Measurements from ENCODE around the gene SLX4. TPM values are rescaled to one million over a fixed set of nuclear protein-coding genes. Genes with fewer than 3 reads are reported as not detected.

The SLX4 gene
- total RNA-seq, 1 donor from 2014 or later = 12.2 TPM

DNA sequence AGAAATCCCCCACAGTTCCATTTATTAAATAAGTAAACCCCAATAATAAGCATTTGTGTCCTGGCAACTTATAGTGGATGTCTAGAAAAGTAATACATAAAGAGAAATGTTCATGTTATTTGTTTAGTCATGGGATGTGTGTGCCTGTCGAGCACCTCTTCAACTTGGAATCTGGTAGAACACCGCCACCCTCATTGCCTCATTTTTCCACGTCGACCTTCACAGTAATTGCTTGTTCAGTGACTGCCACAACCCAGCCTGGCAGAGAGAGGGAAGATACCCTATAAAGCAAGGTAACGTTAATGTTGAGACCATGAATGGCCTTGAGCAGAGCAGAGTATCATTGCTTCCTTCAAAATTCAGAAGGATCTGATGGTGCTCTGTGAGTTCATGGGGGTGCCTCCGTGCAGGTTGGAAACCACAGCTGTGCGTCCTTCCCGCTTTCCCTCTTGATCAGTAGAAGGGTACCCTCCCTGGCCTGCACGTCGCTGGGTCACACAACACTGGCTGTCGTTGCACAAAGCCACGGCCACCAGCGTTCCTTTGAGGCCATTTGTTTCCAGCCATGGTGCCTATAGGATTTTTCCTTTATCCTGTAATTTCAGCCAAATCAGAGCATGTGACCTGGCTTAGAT is 39.3 kb upstream of the SLX4 start:
- no peaks in the 10 kb centered on the region for H3K4me1 Mint-ChIP-seq (ENCODE audit: low read depth)
- no peaks in the 10 kb centered on the region for H3K27me3 Mint-ChIP-seq (ENCODE audit: low read depth)
- no peak for DNase-seq (ENCODE audit: low spot score)
- no peak overlapping the region for H3K27ac Mint-ChIP-seq
- peaks cover 38% of the 10 kb centered on the region for H3K36me3 Mint-ChIP-seq (ENCODE audit: low read depth)
- no peak overlapping the region for H3K4me3 Mint-ChIP-seq (ENCODE audit: low read depth)
- H3K9me3 Mint-ChIP-seq = no peaks in the 10 kb centered on the region
- intact Hi-C loops (cut with micrococcal nuclease) = no loop called here

DNA sequence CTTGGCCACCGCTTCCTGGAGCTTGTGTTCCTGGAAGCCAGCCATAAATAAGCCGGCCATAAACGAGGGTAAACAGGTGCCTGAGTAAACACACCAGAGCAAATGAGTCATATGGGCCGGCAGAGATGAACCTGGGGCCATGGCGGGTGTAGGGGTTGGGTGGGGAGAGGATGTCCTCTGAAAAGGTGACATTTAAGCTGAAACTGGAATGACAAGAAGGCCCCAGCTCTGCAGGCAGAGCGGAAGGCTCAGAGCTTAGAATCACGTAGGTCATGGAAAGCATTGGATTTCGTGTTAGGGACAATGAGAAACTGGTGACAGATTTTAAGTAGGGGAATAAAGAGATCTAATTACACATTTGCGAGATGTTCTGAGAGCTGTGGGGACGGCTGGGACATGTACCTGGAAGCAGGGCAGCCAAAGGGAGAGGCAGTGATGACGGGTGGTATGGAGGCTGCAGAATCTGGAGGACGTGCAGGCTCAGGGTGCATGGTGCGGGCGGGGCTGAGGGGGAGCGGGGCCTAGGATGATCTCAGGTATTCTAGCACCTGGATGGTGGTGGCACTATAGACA is 35.0 kb upstream of the SLX4 start:
- H3K9me3 Mint-ChIP-seq = no peaks in the 10 kb centered on the region
- no peak overlapping the region for H3K27ac Mint-ChIP-seq
- no peaks in the 10 kb centered on the region for H3K4me1 Mint-ChIP-seq (ENCODE audit: low read depth)
- H3K36me3 Mint-ChIP-seq (ENCODE audit: low read depth) = peaks cover 12% of the 10 kb centered on the region
- intact Hi-C loops (cut with micrococcal nuclease) = no loop called here
- DNase-seq (ENCODE audit: low spot score) = no peak
- H3K27me3 Mint-ChIP-seq (ENCODE audit: low read depth) = no peaks in the 10 kb centered on the region
- no peak overlapping the region for H3K4me3 Mint-ChIP-seq (ENCODE audit: low read depth)

DNA sequence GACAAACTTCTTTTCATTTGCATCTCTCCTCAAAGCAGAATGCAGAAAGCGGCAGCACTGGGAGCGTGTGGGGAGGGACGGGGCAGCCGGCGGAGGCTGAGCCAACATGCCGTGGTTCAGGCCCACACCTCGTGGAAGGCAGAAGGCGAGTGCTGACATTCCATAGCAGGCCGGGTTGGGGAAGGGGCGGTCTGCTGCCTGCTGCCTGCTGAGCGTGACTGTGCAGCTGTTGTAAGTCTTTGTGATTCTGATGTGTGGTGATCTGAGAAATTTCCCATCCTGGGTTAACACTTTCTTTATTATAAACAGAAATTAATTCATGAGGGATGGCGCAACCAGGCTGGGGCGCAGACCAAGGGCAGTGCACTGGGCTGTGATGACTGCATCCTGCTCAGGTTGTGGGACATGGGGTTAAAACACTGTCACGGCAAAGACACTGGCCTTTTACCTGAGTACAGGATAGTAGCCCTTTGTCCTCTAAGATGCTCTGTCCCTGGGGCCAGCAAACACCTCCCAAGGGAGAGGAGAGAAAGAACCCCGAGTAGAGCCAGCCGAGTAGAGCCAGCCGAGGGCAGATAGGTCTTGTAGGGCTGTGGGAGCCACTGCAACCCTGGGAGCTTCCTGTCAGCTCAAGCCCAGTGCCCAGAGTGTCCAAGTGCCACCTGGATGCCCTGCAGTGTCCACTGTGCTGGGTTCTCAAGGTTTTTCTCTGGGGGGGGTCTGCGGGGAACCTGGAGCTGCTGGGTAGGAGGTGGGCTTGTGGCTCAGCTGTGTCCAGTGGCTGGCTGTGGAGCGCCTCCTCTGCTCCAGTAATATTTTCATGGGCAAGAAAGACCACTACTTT is 34.3 kb upstream of the SLX4 start:
- Mint-ChIP-seq H3K27ac (no peak overlapping the region), H3K36me3 (ENCODE audit: low read depth) (peaks cover 6% of the 10 kb centered on the region), H3K27me3 (ENCODE audit: low read depth) (no peaks in the 10 kb centered on the region), H3K9me3 (no peaks in the 10 kb centered on the region), H3K4me1 (ENCODE audit: low read depth) (no peaks in the 10 kb centered on the region), H3K4me3 (ENCODE audit: low read depth) (no peak overlapping the region)
- no peak for DNase-seq (ENCODE audit: low spot score)
- intact Hi-C loops (cut with micrococcal nuclease) = no loop called here

DNA sequence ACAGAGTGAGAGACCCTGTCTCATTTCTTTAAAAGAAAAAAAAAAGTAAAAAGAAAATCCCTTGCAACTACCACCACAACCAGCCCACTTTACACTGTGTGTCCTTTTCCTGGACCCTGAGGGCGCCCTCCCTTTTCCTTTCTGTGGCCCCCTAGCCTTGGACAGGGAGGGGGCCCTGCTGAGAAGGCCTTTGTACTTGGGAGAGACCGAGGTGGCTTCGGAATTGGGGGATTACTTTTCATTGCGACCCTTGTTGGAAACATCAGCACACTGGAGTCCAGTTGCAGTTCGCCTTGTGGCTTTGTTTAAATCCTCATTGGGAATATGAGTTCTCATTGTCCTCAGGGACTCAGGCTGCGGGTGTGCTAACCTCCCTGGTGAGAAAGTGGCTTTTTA is 33.7 kb upstream of the SLX4 start:
- peaks cover 4% of the 10 kb centered on the region for H3K36me3 Mint-ChIP-seq (ENCODE audit: low read depth)
- DNase-seq (ENCODE audit: low spot score) = no peak
- H3K27ac Mint-ChIP-seq = no peak overlapping the region
- H3K4me3 Mint-ChIP-seq (ENCODE audit: low read depth) = no peak overlapping the region
- H3K9me3 Mint-ChIP-seq = no peaks in the 10 kb centered on the region
- no peaks in the 10 kb centered on the region for H3K4me1 Mint-ChIP-seq (ENCODE audit: low read depth)
- intact Hi-C loops (cut with micrococcal nuclease) = no loop called here
- H3K27me3 Mint-ChIP-seq (ENCODE audit: low read depth) = no peaks in the 10 kb centered on the region

DNA sequence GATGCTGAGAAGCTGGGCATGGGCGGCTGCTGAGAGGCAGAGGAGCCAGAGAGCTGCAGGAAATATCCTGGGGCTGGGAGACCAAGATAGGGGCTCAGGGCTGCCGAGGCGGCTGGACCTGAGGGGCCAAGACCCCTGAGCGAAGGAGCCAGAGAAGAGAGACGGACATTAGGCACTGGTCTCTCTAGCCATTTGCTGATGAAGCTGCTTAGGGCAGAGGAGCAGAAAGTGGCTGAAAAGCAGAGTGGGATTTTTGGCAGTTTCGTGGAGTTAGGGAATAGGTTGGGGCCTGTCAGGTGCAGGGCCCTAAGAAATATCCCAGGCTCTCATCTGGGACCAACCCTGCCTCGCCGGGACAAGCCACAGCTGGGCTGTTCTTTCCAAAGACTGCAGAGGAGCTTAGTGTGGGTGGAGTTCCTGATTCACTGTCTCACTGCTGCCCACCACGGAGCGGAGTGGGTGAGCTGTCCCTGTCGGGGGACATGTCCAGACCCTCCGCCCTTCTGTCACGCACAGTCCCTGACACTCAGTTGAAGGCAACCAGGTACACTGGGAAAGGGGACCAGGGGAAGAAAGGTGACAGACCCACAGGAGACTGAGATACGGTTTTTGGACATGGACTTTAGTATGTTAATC is 31.8 kb upstream of the SLX4 start:
- no peak overlapping the region for H3K27ac Mint-ChIP-seq

DNA sequence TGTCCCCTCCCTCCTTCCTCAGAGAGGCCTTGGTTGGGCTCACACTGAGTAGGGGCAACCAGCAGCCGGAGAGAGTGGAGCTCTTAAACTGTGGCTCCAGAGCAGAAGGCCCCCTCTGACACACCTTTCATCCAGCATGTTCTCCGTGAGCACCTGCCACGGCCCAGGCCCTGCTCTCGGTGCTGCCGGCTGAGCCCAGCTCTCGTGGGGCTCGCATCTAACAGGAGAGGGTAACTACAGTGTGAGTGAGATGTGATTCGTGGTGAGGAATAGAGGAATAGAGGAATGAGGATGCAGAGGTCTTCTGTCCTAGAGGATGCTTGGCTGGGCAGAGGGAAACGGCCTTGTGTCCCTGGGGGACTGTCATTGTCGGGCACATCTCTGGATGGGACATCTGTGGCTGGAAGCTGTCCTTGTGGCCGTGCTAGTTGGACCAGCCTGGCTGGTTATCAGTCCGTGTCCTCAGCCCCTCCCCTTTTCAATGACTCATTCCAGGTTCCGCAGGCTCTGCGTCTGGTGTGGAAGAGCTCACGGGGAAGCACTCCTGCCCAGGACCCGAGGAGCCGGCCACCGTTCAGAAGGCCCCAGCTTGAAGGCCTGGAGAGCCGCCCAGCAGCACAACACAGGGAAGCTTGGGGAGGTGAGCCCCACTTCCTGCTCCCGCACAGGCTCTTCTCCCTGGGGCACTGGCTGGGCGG is 31.1 kb upstream of the SLX4 start:
- intact Hi-C loops (cut with micrococcal nuclease) = no loop called here
- no peaks in the 10 kb centered on the region for H3K27me3 Mint-ChIP-seq (ENCODE audit: low read depth)
- no peak overlapping the region for H3K4me3 Mint-ChIP-seq (ENCODE audit: low read depth)
- H3K27ac Mint-ChIP-seq = no peak overlapping the region
- no peaks in the 10 kb centered on the region for H3K9me3 Mint-ChIP-seq
- peaks cover 8% of the 10 kb centered on the region for H3K36me3 Mint-ChIP-seq (ENCODE audit: low read depth)
- H3K4me1 Mint-ChIP-seq (ENCODE audit: low read depth) = peaks cover 11% of the 10 kb centered on the region
- DNase-seq (ENCODE audit: low spot score) = no peak

More for the DNA sequence above, 31.8 kb upstream of the SLX4 start:
- no peak overlapping the region for H3K4me3 Mint-ChIP-seq (ENCODE audit: low read depth)
- intact Hi-C loops (cut with micrococcal nuclease) = no loop called here
- H3K27me3 Mint-ChIP-seq (ENCODE audit: low read depth) = no peaks in the 10 kb centered on the region
- H3K36me3 Mint-ChIP-seq (ENCODE audit: low read depth) = peaks cover 8% of the 10 kb centered on the region
- no peak for DNase-seq (ENCODE audit: low spot score)
- H3K9me3 Mint-ChIP-seq = no peaks in the 10 kb centered on the region
- H3K4me1 Mint-ChIP-seq (ENCODE audit: low read depth) = peaks cover 6% of the 10 kb centered on the region

DNA sequence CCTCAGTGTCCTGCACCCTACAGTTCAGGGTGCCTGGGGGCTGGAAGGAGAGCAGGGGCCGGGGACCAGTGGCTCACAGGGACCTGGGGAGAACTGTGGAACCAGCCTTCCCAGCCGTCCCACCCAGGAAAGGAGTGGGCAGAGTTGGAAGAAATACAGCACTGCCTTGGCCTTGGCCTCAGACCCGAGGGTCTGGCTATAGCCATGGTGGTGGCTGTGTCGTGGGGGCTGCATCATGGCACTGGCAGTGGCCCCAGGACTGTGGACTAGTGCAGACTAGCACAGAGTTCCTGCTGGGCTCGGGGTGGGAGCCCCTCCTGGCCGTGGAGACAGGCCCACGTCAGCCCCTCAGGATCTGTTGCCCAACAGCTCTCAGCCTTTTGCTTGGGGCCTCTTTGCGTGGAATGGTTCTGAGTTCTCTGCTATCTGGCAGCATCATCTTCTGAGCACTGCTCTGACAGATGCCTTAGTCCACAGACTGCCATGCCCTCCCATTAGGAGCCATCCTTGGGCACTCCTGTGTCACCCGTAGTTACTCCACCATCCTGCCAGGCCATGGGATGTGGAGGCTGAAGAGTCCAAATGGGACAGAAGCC is 30.5 kb upstream of the SLX4 start:
- Mint-ChIP-seq H3K27ac (no peak overlapping the region), H3K4me3 (ENCODE audit: low read depth) (no peak overlapping the region), H3K27me3 (ENCODE audit: low read depth) (no peaks in the 10 kb centered on the region), H3K36me3 (ENCODE audit: low read depth) (peaks cover 8% of the 10 kb centered on the region), H3K9me3 (no peaks in the 10 kb centered on the region), H3K4me1 (ENCODE audit: low read depth) (peaks cover 18% of the 10 kb centered on the region)
- intact Hi-C loops (cut with micrococcal nuclease) = no loop called here
- DNase-seq (ENCODE audit: low spot score) = no peak

DNA sequence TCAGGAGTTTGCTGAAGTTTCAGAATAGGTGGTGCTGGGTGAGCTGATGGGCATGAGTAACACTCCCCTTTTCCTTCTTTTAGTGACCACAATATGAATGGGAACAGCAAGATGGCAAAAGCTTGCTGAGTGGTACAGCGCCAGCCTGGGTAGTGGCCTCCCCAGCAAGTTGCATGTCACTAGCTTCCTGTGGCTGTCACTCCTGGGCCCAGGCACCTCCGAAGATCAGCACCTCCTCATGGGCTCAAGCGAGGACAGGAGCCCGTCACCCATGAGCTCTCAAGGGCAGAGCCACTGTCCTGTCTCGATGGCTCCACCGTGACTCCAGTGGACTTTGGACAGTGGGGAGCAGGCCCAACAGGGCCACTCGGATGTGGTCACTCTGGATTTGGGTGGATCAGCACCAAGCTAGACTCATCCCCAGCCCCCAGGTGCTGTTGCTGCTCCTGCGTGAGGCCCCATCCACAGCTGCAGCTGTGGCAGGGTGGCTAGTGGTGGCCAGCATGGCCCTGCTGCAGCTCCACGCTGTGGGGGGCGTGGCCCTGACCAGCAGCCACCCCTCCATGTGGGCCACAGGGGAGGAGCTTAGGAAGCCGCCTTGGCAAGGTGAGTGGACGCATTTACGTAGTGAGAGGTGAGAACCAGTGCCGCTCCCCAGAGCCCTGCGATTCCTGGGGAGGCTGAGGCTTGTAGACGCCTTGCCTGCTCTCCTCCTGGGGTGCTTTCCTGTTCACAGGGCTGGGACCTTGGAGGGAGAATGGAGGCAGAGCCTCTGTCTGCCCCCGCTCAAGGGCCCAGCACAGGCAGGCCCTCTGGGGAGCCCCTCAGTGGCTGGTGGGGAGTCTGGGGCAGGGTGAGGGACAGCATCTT is 29.5 kb upstream of the SLX4 start:
- no peaks in the 10 kb centered on the region for H3K27me3 Mint-ChIP-seq (ENCODE audit: low read depth)
- no peak overlapping the region for H3K27ac Mint-ChIP-seq
- H3K4me1 Mint-ChIP-seq (ENCODE audit: low read depth) = peaks cover 18% of the 10 kb centered on the region
- intact Hi-C loops (cut with micrococcal nuclease) = no loop called here
- no peaks in the 10 kb centered on the region for H3K9me3 Mint-ChIP-seq
- no peak overlapping the region for H3K4me3 Mint-ChIP-seq (ENCODE audit: low read depth)
- DNase-seq (ENCODE audit: low spot score) = no peak
- H3K36me3 Mint-ChIP-seq (ENCODE audit: low read depth) = peaks cover 4% of the 10 kb centered on the region

DNA sequence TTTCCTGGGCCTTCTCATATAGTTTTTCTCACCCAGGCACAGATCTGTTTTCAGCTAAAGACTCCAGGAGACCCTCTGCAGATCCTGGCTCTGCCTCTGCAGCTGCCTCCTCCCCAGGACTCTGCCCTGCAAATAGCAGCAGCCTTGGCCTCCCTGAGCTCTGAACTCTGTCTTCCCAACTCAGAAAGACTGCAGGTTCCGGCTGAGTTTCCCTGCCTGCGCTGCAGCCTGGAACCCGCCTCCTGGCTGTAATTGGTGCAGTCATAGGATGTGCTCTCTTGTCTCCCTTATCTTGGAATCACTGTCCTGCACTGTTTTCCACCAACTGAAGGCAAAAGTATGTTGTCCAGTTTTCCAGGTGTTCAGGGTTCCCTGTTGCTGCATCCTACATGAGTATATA is 28.8 kb upstream of the SLX4 start:
- intact Hi-C loops (cut with micrococcal nuclease) = no loop called here
- H3K27ac Mint-ChIP-seq = no peak overlapping the region
- no peak for DNase-seq (ENCODE audit: low spot score)

DNA sequence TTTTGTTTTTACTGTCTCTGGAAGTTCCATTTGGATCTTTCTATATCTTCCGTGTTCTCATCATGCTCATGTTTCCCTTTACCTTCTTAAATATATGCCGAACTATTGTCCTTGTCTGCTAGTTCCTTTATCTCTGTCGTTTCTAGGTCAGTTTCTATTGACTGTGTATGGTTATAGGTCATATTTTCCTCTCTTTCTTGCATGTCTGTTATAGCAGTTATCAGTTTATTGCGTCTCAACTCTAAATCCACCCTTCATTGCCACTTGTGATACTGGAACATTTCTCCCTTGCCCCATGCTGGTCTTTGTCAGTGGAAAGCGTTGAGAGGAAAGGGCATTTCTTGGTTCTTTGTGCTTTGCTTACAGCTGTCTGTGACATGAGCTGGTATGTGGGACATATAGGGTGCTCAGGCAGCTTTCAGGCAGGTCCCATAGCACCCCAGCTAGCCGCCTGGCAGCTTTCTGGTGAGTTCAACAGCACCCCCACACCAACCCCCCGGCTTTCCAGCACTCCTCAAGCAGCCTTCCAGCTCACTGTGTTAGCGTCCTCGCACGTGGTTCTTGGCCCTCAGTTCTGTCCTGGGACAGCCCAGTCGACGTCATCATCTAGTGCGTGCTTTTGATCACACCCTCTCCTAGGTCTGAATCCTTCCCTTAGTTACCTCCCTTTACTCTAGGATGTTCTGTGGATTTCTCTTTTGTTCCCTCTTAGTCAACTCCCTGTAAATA is 27.7 kb upstream of the SLX4 start:
- H3K4me1 Mint-ChIP-seq (ENCODE audit: low read depth) = peaks cover 18% of the 10 kb centered on the region
- H3K27me3 Mint-ChIP-seq (ENCODE audit: low read depth) = no peaks in the 10 kb centered on the region
- no peaks in the 10 kb centered on the region for H3K9me3 Mint-ChIP-seq
- H3K36me3 Mint-ChIP-seq (ENCODE audit: low read depth) = peaks cover 4% of the 10 kb centered on the region
- H3K27ac Mint-ChIP-seq = peak overlapping the region; percentile 19
- H3K4me3 Mint-ChIP-seq (ENCODE audit: low read depth) = no peak overlapping the region
- no peak for DNase-seq (ENCODE audit: low spot score)
- intact Hi-C loops (cut with micrococcal nuclease) = no loop called here

More for the DNA sequence above, 28.8 kb upstream of the SLX4 start:
- Mint-ChIP-seq H3K9me3 (no peaks in the 10 kb centered on the region), H3K27me3 (ENCODE audit: low read depth) (no peaks in the 10 kb centered on the region), H3K4me1 (ENCODE audit: low read depth) (peaks cover 18% of the 10 kb centered on the region), H3K4me3 (ENCODE audit: low read depth) (no peak overlapping the region), H3K36me3 (ENCODE audit: low read depth) (peaks cover 4% of the 10 kb centered on the region)

DNA sequence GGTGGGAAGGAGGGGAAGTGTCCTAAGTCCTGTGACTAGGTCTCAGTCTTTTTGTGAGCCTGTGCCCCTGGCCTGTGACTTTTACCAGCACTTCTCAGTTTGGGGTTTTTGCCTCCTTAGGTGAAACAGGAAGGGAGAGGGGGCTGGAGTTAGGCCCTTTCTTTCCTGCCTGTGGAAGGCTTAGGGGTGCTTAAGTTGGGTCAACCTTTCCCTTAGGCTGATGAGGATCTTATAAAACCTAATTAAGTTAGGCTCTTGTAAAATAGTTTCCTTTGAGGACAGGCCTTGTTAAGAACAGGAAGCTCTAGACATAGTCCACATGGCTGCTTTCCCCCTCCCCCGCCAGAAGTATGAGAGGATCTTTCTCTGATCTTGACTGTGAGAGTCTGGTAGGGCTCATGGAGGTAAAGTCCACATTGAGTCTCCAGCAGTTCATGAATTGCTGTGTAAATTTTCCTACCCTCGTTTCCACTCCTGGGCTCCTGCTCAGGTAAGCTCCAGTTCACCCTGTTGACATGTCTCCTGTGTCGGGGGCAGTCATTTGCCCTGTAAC is 26.0 kb upstream of the SLX4 start:
- Mint-ChIP-seq H3K27ac (peak overlapping the region; percentile 76), H3K27me3 (ENCODE audit: low read depth) (no peaks in the 10 kb centered on the region), H3K4me3 (ENCODE audit: low read depth) (no peak overlapping the region), H3K4me1 (ENCODE audit: low read depth) (peaks cover 18% of the 10 kb centered on the region), H3K9me3 (no peaks in the 10 kb centered on the region), H3K36me3 (ENCODE audit: low read depth) (peaks cover 4% of the 10 kb centered on the region)
- DNase-seq (ENCODE audit: low spot score) = no peak
- intact Hi-C loops (cut with micrococcal nuclease) = no loop called here

All from activated T-helper 2 cell treated with anti-CD3 and anti-CD28 coated beads, Interferon-gamma antibody, Interleukin-2, Interleukin-4, amounts not matched to agents 10 μg/mL and 5 μg/mL and 100 μg/mL, durations not matched to agents 14 hours and 24 hours and 36 hours (primary cell).